Ishikawa (cell line): Measurements from ENCODE around the gene ADPRH.

Source experiments
- EP300 ChIP-seq: IDR thresholded peaks from 2 replicates; pipeline ENCODE4 v1.6.1; 2012; ENCODE audit warnings: borderline replicate concordance
- RAD21 ChIP-seq: IDR thresholded peaks from 2 replicates; pipeline ENCODE4 v1.6.1; 2012; ENCODE audit warnings: low read depth
- TAF1 ChIP-seq: IDR thresholded peaks from 2 replicates; pipeline ENCODE4 v1.6.1; 2012; ENCODE audit warnings: low read depth, mild to moderate bottlenecking
- TEAD4 ChIP-seq: IDR thresholded peaks from 2 replicates; pipeline ENCODE4 v1.6.1; 2012
- ZBTB7A ChIP-seq: IDR thresholded peaks from 2 replicates; pipeline ENCODE4 v1.6.1; 2012; ENCODE audit warnings: low read depth
- TF ChIP-seq, protein P1 (sequence below): IDR thresholded peaks from 2 replicates; pipeline ENCODE4 v1.6.1; 2012; ENCODE audit warnings: low read depth, mild to moderate bottlenecking
- TF ChIP-seq, protein P2 (sequence below): IDR thresholded peaks from 2 replicates; pipeline ENCODE4 v1.6.1; 2012
- TF ChIP-seq, protein P3 (sequence below): IDR thresholded peaks from 2 replicates; pipeline ENCODE4 v1.6.1; 2012

DNA sequence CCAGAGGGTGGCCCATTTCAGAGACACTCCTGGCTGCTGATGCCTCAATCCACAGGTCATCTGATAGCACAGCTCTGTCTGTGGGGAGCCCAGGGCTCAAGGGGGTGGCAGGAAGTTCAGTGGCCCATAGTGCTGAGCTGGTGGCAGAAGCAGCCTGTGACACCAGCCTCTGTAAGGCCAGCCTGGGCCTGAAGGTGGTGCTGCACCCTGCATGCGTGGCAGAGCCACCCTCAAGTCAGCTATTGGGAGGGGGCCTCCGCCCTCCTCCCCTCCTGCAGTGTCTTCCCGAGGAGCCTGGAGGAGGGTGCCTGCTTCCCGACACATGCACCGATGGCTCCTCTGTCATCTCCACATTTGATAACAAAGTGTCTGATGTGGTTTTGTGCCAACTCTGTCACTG lies 21.4 kb downstream of the ADPRH start:
- no peak for TF ChIP-seq TAF1
- peak; percentile 57 for TF ChIP-seq RAD21
- TF ChIP-seq ZBTB7A = no peak
- TF ChIP-seq, protein P1, sequence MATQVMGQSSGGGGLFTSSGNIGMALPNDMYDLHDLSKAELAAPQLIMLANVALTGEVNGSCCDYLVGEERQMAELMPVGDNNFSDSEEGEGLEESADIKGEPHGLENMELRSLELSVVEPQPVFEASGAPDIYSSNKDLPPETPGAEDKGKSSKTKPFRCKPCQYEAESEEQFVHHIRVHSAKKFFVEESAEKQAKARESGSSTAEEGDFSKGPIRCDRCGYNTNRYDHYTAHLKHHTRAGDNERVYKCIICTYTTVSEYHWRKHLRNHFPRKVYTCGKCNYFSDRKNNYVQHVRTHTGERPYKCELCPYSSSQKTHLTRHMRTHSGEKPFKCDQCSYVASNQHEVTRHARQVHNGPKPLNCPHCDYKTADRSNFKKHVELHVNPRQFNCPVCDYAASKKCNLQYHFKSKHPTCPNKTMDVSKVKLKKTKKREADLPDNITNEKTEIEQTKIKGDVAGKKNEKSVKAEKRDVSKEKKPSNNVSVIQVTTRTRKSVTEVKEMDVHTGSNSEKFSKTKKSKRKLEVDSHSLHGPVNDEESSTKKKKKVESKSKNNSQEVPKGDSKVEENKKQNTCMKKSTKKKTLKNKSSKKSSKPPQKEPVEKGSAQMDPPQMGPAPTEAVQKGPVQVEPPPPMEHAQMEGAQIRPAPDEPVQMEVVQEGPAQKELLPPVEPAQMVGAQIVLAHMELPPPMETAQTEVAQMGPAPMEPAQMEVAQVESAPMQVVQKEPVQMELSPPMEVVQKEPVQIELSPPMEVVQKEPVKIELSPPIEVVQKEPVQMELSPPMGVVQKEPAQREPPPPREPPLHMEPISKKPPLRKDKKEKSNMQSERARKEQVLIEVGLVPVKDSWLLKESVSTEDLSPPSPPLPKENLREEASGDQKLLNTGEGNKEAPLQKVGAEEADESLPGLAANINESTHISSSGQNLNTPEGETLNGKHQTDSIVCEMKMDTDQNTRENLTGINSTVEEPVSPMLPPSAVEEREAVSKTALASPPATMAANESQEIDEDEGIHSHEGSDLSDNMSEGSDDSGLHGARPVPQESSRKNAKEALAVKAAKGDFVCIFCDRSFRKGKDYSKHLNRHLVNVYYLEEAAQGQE = no peak
- TF ChIP-seq, protein P2, sequence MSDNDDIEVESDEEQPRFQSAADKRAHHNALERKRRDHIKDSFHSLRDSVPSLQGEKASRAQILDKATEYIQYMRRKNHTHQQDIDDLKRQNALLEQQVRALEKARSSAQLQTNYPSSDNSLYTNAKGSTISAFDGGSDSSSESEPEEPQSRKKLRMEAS = no peak
- TF ChIP-seq TEAD4 = no peak
- no peak for TF ChIP-seq EP300
- TF ChIP-seq, protein P3, sequence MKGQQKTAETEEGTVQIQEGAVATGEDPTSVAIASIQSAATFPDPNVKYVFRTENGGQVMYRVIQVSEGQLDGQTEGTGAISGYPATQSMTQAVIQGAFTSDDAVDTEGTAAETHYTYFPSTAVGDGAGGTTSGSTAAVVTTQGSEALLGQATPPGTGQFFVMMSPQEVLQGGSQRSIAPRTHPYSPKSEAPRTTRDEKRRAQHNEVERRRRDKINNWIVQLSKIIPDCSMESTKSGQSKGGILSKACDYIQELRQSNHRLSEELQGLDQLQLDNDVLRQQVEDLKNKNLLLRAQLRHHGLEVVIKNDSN = no peak
